Peyer's patch (tissue), 4 donors: ENCODE results near the gene HSD17B11.

Experiments
- POLR2A ChIP-seq, 2 donors: fragments of 450-650 bp; IDR thresholded peaks; one replicate each; pipeline ENCODE4 v1.5.1; 2017; ENCODE audit warnings: antibody characterized with exemption in 2 of 2, mild to moderate bottlenecking in 2 of 2, moderate library complexity in 2 of 2
- TF ChIP-seq, protein P1 (sequence below), 6 experiments: fragments of 450-650 bp in 4 of 6; fragments of 200-600 bp in 2 of 6; sonication (generic) in 1 of 6; IDR thresholded peaks; one replicate each; pipeline ENCODE4 v1.5.1; 2017 to 2019; ENCODE audit warnings: antibody characterized with exemption in 6 of 6, mild to moderate bottlenecking in 3 of 6, moderate library complexity in 1 of 6

DNA sequence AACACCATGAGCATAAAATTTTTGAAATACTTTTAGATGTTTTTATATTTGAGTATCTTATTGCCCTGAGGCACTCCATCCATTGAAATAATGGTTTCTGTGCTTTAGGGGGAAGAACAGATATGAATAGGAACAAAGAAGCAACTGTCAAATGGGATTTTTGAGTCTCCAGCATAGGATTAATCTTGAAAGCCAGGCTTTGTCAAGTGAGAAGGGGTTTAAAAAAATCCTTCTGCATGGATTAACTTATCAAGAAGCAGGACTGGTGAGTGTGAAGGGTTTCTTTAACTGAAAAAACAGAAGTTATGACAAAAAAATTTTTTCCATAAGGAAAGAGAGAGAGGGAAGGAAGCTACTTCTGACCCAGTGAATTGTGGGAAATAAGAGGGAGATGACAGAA is 23.8 kb upstream of the HSD17B11 start:
- TF ChIP-seq, protein P1, sequence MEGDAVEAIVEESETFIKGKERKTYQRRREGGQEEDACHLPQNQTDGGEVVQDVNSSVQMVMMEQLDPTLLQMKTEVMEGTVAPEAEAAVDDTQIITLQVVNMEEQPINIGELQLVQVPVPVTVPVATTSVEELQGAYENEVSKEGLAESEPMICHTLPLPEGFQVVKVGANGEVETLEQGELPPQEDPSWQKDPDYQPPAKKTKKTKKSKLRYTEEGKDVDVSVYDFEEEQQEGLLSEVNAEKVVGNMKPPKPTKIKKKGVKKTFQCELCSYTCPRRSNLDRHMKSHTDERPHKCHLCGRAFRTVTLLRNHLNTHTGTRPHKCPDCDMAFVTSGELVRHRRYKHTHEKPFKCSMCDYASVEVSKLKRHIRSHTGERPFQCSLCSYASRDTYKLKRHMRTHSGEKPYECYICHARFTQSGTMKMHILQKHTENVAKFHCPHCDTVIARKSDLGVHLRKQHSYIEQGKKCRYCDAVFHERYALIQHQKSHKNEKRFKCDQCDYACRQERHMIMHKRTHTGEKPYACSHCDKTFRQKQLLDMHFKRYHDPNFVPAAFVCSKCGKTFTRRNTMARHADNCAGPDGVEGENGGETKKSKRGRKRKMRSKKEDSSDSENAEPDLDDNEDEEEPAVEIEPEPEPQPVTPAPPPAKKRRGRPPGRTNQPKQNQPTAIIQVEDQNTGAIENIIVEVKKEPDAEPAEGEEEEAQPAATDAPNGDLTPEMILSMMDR (IDR thresholded peaks at IDR 0.05): no peak
- no peak for TF ChIP-seq POLR2A (IDR thresholded peaks at IDR 0.05)
